BLaER1 treated with 17β-estradiol and CSF1 and Interleukin-3, amounts not matched to agents 10 nM and 100 nM (cell line): Measurements from ENCODE around the gene BRD8.
"Not testable (repeated sequence)": the region's sequence is repeated elsewhere in the genome, so short reads cannot be mapped to it uniquely, and the experiment has no call there.

Experiments used
- H3K27ac ChIP-seq, 11 experiments: shearing (Covaris generic); formaldehyde crosslinking; 2 replicates each; pipeline ENCODE4 v1.8.1; 2022
- H3K27me3 ChIP-seq, 11 experiments: shearing (Covaris generic); formaldehyde crosslinking; 2 replicates each; pipeline ENCODE4 v1.8.1; 2022
- H3K36me3 ChIP-seq, 11 experiments: shearing (Covaris generic); formaldehyde crosslinking; 2 replicates each; pipeline ENCODE4 v1.8.1; 2022
- H3K4me1 ChIP-seq, 10 experiments: shearing (Covaris generic); formaldehyde crosslinking; 2 replicates each; pipeline ENCODE4 v1.8.1; 2022
- H3K4me2 ChIP-seq, 11 experiments: shearing (Covaris generic); formaldehyde crosslinking; 2 replicates each; pipeline ENCODE4 v1.8.1; 2022
- H3K4me3 ChIP-seq, 10 experiments: shearing (Covaris generic); formaldehyde crosslinking; 2 replicates each; pipeline ENCODE4 v1.8.1; 2022
- H3K9ac ChIP-seq, 11 experiments: shearing (Covaris generic); formaldehyde crosslinking; 2 replicates each; pipeline ENCODE4 v1.8.1; 2022
- H3K9me3 ChIP-seq, 11 experiments: shearing (Covaris generic); formaldehyde crosslinking; replicated peaks in 1 of 11; 2 replicates each; pipeline ENCODE4 v1.8.1; 2022
- H4K20me1 ChIP-seq, 11 experiments: shearing (Covaris generic); formaldehyde crosslinking; 2 replicates each; pipeline ENCODE4 v1.8.1; 2022
- Cebpa-rat ChIP-seq, 11 experiments: shearing (Covaris generic); IDR thresholded peaks; 2 replicates each; pipeline ENCODE4 v1.8.1; 2022

BRD8 gene

GRCh38 chr5:138179277-138179857, 937 bp upstream of the BRD8 start:
- peak overlapping the region in 9 of 11 experiments; percentile 79 to 96 (median 93); a peak in 18 of 22 replicates for H3K27ac ChIP-seq
- H3K4me2 ChIP-seq = peak overlapping the region; percentile 88 to 98 (median 94)
- peak overlapping the region; percentile 81 to 99 (median 86) for H3K4me3 ChIP-seq
- peaks cover 0 to 52% (median 35%) of the 10 kb centered on the region in 11 experiments; a peak in 18 of 22 replicates for H4K20me1 ChIP-seq
- no peaks in the 10 kb centered on the region for H3K9me3 ChIP-seq
- no peak for TF ChIP-seq Cebpa-rat (IDR thresholded peaks at IDR 0.05)
- H3K4me1 ChIP-seq = peaks cover 26 to 39% (median 35%) of the 10 kb centered on the region in 10 experiments
- H3K27me3 ChIP-seq = no peaks in the 10 kb centered on the region
- H3K9ac ChIP-seq = peak overlapping the region; percentile 33 to 95 (median 91)
- H3K36me3 ChIP-seq = peaks cover 53 to 70% (median 66%) of the 10 kb centered on the region in 11 experiments

GRCh38 chr5:138177941-138178515, 402 bp downstream of the BRD8 start:
- Histone ChIP-seq H3K36me3 (peaks cover 53 to 70% (median 66%) of the 10 kb centered on the region in 11 experiments), H3K27ac (peak overlapping the region; percentile 71 to 96 (median 92))
- no peak for TF ChIP-seq Cebpa-rat (IDR thresholded peaks at IDR 0.05)

DNA sequence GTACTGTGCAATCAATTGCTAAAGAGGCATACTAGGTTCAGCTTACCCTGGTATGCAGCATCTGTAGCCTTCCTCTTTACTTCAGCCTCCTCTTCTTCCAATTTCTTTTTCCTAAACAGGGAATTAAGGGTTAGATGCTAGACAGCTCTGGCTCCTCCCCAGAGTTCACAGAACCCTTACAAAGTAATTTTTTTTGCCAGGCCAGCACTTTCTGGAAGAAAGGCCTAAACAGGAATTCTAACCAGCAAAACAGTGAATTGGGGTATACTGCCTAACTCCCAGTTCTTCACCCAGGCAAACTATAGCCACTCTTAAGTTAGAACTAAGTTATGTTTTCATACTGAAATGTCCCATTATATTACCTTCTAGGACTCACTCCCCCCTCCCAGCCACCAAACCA, 8.1 kb downstream of the BRD8 start:
- peaks cover 0 to 15% (median 0%) of the 10 kb centered on the region in 10 experiments; a peak in 6 of 20 replicates for H3K4me1 ChIP-seq
- peak overlapping the region in 2 of 11 experiments; percentile 18 to 34; a peak in 3 of 22 replicates for H3K4me2 ChIP-seq
- H3K4me3 ChIP-seq = no peak overlapping the region
- no peak for TF ChIP-seq Cebpa-rat (IDR thresholded peaks at IDR 0.05)
- H3K9me3 ChIP-seq = no peaks in the 10 kb centered on the region
- peaks cover 98 to 100% (median 100%) of the 10 kb centered on the region in 11 experiments for H3K36me3 ChIP-seq
- peak overlapping the region in 2 of 11 experiments; percentile 52 to 58; a peak in 3 of 22 replicates for H3K9ac ChIP-seq
- H3K27me3 ChIP-seq = no peaks in the 10 kb centered on the region
- peaks cover 0 to 77% (median 33%) of the 10 kb centered on the region in 11 experiments; a peak in 15 of 22 replicates for H4K20me1 ChIP-seq
- H3K27ac ChIP-seq = peak overlapping the region in 1 of 11 experiments; percentile 10; a peak in 1 of 22 replicates

More at GRCh38 chr5:138177941-138178515, 402 bp downstream of the BRD8 start:
- Histone ChIP-seq H3K9me3 (no peaks in the 10 kb centered on the region), H3K27me3 (no peaks in the 10 kb centered on the region), H3K4me1 (peaks cover 26 to 39% (median 35%) of the 10 kb centered on the region in 10 experiments), H3K9ac (peak overlapping the region; percentile 86 to 95 (median 91)), H3K4me3 (peak overlapping the region; percentile 81 to 99 (median 86)), H4K20me1 (peaks cover 0 to 60% (median 41%) of the 10 kb centered on the region in 11 experiments; a peak in 18 of 22 replicates), H3K4me2 (peak overlapping the region; percentile 88 to 98 (median 94))

- Histone ChIP-seq H4K20me1 (peaks cover 0 to 66% (median 34%) of the 10 kb centered on the region in 11 experiments; a peak in 15 of 22 replicates), H3K27ac (no peak overlapping the region), H3K4me2 (no peak overlapping the region), H3K36me3 (peaks cover 100% of the 10 kb centered on the region in 11 experiments), H3K4me1 (peaks cover 0 to 15% (median 0%) of the 10 kb centered on the region in 10 experiments; a peak in 5 of 20 replicates), H3K4me3 (no peak overlapping the region), H3K27me3 (no peaks in the 10 kb centered on the region), H3K9me3 (no peaks in the 10 kb centered on the region), H3K9ac (no peak overlapping the region)
- TF ChIP-seq Cebpa-rat (IDR thresholded peaks at IDR 0.05) = no peak
Observed at GRCh38 chr5:138169124-138169523, 9.3 kb downstream of the BRD8 start.

DNA sequence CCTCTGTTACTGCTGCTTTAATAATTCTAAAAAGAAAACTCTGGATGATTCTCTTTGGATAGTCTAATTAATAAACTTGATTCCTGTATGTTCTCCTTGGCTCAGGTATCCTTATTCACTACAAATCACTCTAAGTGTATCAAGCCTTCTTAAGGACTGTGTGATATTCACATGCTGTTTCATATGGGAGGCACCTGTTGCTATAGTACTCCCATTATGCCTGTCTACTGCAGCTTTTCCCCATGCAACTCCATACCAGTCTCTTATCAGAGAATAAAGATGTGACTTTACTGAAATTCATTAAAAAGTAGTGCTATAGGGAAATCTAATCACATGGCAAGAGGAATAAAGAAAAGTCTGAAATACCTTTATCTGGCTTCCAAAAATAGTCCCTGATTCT, 14.7 kb downstream of the BRD8 start:
- H3K9me3 ChIP-seq = no peaks in the 10 kb centered on the region
- no peaks in the 10 kb centered on the region for H3K27me3 ChIP-seq
- no peaks in the 10 kb centered on the region for H3K4me1 ChIP-seq
- no peak overlapping the region for H3K4me3 ChIP-seq
- H3K9ac ChIP-seq = no peak overlapping the region
- H4K20me1 ChIP-seq = peaks cover 0 to 76% (median 24%) of the 10 kb centered on the region in 11 experiments; a peak in 12 of 22 replicates
- peaks cover 100% of the 10 kb centered on the region in 11 experiments for H3K36me3 ChIP-seq
- no peak for TF ChIP-seq Cebpa-rat (IDR thresholded peaks at IDR 0.05)
- no peak overlapping the region for H3K27ac ChIP-seq
- H3K4me2 ChIP-seq = no peak overlapping the region

GRCh38 chr5:138160706-138161105, 17.7 kb downstream of the BRD8 start:
- Histone ChIP-seq H3K36me3 (peaks cover 98 to 100% (median 100%) of the 10 kb centered on the region in 11 experiments), H3K9me3 (no peaks in the 10 kb centered on the region), H3K4me3 (no peak overlapping the region), H3K9ac (no peak overlapping the region), H3K4me1 (no peaks in the 10 kb centered on the region), H3K27me3 (no peaks in the 10 kb centered on the region), H3K4me2 (no peak overlapping the region), H3K27ac (no peak overlapping the region), H4K20me1 (peaks cover 0 to 61% (median 18%) of the 10 kb centered on the region in 11 experiments; a peak in 11 of 22 replicates)
- no peak for TF ChIP-seq Cebpa-rat (IDR thresholded peaks at IDR 0.05)

DNA sequence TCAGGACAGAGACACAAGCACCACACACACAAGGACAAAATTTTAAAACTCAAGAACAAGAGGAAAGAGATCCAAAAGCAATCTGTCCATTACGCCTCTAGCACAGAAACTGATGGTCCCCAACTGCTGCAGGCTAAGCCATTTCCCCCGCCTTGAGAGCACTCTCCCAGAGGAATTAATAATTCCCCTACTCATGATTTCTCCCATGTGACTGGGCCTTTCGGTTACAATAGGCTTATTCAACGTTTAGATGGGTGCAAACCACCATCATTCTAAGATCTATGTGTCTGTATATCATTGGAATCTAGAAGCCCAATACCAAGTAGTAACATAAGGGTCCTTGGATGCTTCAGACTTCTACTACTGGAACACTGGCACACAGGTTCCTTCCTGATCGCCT, 18.8 kb downstream of the BRD8 start:
- TF ChIP-seq Cebpa-rat (IDR thresholded peaks at IDR 0.05) = no peak
- H3K4me1 ChIP-seq = no peaks in the 10 kb centered on the region
- no peaks in the 10 kb centered on the region for H3K9me3 ChIP-seq
- H3K4me3 ChIP-seq = no peak overlapping the region
- no peaks in the 10 kb centered on the region for H3K27me3 ChIP-seq
- peaks cover 0 to 59% (median 13%) of the 10 kb centered on the region in 11 experiments; a peak in 11 of 22 replicates for H4K20me1 ChIP-seq
- H3K36me3 ChIP-seq = peaks cover 90 to 94% (median 93%) of the 10 kb centered on the region in 11 experiments
- no peak overlapping the region for H3K9ac ChIP-seq
- H3K27ac ChIP-seq = no peak overlapping the region
- H3K4me2 ChIP-seq = no peak overlapping the region

DNA sequence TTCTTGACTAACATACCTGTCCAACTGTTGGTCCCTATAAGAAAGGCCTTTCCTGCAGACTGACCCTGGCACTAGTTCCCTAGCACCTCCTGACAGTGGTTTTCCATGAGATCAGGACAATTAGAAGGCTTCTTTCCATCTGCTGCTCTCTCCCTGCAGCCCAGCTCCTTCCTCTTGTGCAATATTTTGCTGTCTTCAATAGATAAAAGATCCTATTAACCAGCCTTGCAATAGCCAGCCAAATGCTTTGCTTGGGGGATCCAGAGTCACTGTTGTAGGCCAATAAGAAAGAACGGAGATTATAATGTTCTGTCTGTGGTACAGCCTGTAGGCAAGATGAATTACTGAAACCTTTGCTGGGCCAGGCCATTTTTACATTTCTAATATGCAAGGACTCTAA, 20.8 kb downstream of the BRD8 start:
- Histone ChIP-seq H4K20me1 (peaks cover 0 to 42% (median 8%) of the 10 kb centered on the region in 11 experiments; a peak in 10 of 22 replicates), H3K27ac (no peak overlapping the region), H3K4me1 (no peaks in the 10 kb centered on the region), H3K9me3 (no peaks in the 10 kb centered on the region), H3K4me3 (no peak overlapping the region), H3K9ac (no peak overlapping the region), H3K36me3 (peaks cover 69 to 74% (median 72%) of the 10 kb centered on the region in 11 experiments), H3K4me2 (no peak overlapping the region), H3K27me3 (no peaks in the 10 kb centered on the region)
- 0 out of 22 replicates have a peak, but pooled peaks of 1 of the 11 experiments have one; percentile 13 for TF ChIP-seq Cebpa-rat (IDR thresholded peaks at IDR 0.05)

- H3K4me3 ChIP-seq, H3K27ac ChIP-seq, H3K27me3 ChIP-seq, H3K9ac ChIP-seq, H3K4me2 ChIP-seq, H3K9me3 ChIP-seq, H3K4me1 ChIP-seq: not testable (repeated sequence)
- H4K20me1 ChIP-seq = peaks cover 0 to 29% (median 0%) of the 10 kb centered on the region in 11 experiments; a peak in 10 of 22 replicates
- peaks cover 53 to 58% (median 56%) of the 10 kb centered on the region in 11 experiments for H3K36me3 ChIP-seq
Observed at GRCh38 chr5:138155977-138156376, 22.5 kb downstream of the BRD8 start.
